Heart right ventricle (tissue), 16 donors: ENCODE data around the gene CCSER1. TPM values are rescaled to one million over a fixed set of nuclear protein-coding genes. Genes with fewer than 3 reads are reported as not detected.
"Not testable (repeated sequence)": the region's sequence is repeated elsewhere in the genome, so short reads cannot be mapped to it uniquely, and the experiment has no call there.

Experiments
- ATAC-seq, 8 donors: fragments of 200-7000 bp; cut with Tn5 transposase; one replicate each; pipeline ENCODE4 v1.9.1; 2020; ENCODE audit warnings: mild to moderate bottlenecking in 8 of 8, moderate library complexity in 8 of 8, moderate number of reproducible peaks in 1 of 8
- DNase-seq, 2 donors: peaks; one replicate each; pipeline ENCODE4 v3.0.0-alpha.2; 2020
- H3K27ac ChIP-seq, 10 donors: fragments of 200-600 bp; sonication (generic) in 2 of 10; one replicate each; pipeline versions ENCODE4 v1.5.0 to v1.8.0; 2020 to 2022; ENCODE audit warnings: mild to moderate bottlenecking in 3 of 10
- H3K27me3 ChIP-seq, 7 donors: fragments of 200-600 bp; one replicate each; pipeline ENCODE4 v1.8.0; 2021 to 2022; ENCODE audit warnings: mild to moderate bottlenecking in 2 of 7
- H3K36me3 ChIP-seq, 9 donors: fragments of 200-600 bp; sonication (generic) in 1 of 9; one replicate each; pipeline versions ENCODE4 v1.5.0 to v1.8.0; 2020 to 2022; ENCODE audit warnings: mild to moderate bottlenecking in 2 of 9
- H3K4me1 ChIP-seq, 9 donors: fragments of 200-600 bp; sonication (generic) in 1 of 9; one replicate each; pipeline versions ENCODE4 v1.5.0 to v1.8.0; 2020 to 2022; ENCODE audit warnings: mild to moderate bottlenecking in 4 of 9
- H3K4me3 ChIP-seq, 10 donors: fragments of 200-600 bp; sonication (generic) in 2 of 10; one replicate each; pipeline versions ENCODE4 v1.5.0 to v1.8.0; 2020 to 2022; ENCODE audit warnings: mild to moderate bottlenecking in 7 of 10, moderate library complexity in 2 of 10
- H3K9me3 ChIP-seq, 11 donors: fragments of 200-600 bp in 10 of 11; sonication (generic) in 2 of 11; one replicate each; pipeline versions ENCODE4 v1.5.0 to v1.8.0; 2013 to 2022; ENCODE audit warnings: mild to moderate bottlenecking in 2 of 11, control low read depth in 1 of 11, moderate library complexity in 1 of 11
- WGBS, 2 donors: extraction: QIAGEN DNeasy Blood & Tissue Kit; methylation state at CpG; one replicate each; pipeline ENCODE4 v1.1.7; 2013; ENCODE audit warnings: inconsistent platforms in 1 of 2; 5-methylcytosine and 5-hydroxymethylcytosine counted together
- intact Hi-C, 10 donors: fragments of 100-400 bp; cut with DNase I; formaldehyde crosslinking; loops; one replicate each; pipeline versions ENCODE4 v1.11.1 to v1.14.2; 2022
- polyA plus RNA-seq, 2 donors: library from polyadenylated mRNA; stranded (reverse); fragments of 200-250 nt; gene quantifications; one replicate each; pipeline ENCODE4 v1.2.3, GENCODE V29; 2013
- total RNA-seq, 10 donors: library from RNA; stranded (reverse); fragmentation: NEBNext Ultra II Directional in 3 of 10; extraction: Animal tissue kit (Norgen Biotek cat#: 25700) in 3 of 10; gene quantifications; one replicate each; pipeline versions ENCODE4 v1.2.1 to v1.2.4, GENCODE V29; 2021 to 2023
- TF ChIP-seq, protein P1 (sequence below), 9 donors: fragments of 200-600 bp; sonication (generic) in 2 of 9; IDR thresholded peaks; one replicate each; pipeline versions ENCODE4 v1.5.0 to v1.8.0; 2021 to 2022; ENCODE audit warnings: antibody characterized with exemption in 9 of 9, mild to moderate bottlenecking in 5 of 9, moderate library complexity in 1 of 9
- donor health status: Arrhythmogenic right ventricular cardiomyopathy.
- donor health status: ischemic (EF 13 %, LVEDD 7.1; RV severe dilation, severe dysfunction).
- donor health status: healthy with polysubstance abuse.
- donor health status: DM: no; HTN: yes; CAD: no.
- donor health status: DM: no; HTN: no; CAD: no.
- donor health status: ischemic (EF 25% LVEDD 6.9; RV normal size, moderate dysfunction).
- donor health status: ischemic (EF 25% LVEDD 5.7; RV mildly dilated, moderate dysfunction).
- donor health status: healthy.
- donor health status: DM: yes; HTN: yes; CAD: no.
- donor health status: Ischemic cardiomyopathy.
- donor health status: ischemic (EF 35%, LVEDD 5.7; RV mildly dilated, moderate dysfunction).
- donor health status: nonischemic (EF 11% LVEDD 7.7; RV severe dilation, severe dysfunction).
- donor health status: DM: yes; HTN: yes; CAD: no.
- donor health status: PGD.
- donor health status: ischemic (EF 29% LVEDD 5.4; RV normal size, mild dysfunction).
- donor health status: nonischemic (EF 23%, LVEDD 6.1; RV moderate dilation, normal function).

CCSER1 gene
- total and polyA plus RNA-seq, 12 donors: 1.5 to 16.4 (median 12.0) TPM

DNA sequence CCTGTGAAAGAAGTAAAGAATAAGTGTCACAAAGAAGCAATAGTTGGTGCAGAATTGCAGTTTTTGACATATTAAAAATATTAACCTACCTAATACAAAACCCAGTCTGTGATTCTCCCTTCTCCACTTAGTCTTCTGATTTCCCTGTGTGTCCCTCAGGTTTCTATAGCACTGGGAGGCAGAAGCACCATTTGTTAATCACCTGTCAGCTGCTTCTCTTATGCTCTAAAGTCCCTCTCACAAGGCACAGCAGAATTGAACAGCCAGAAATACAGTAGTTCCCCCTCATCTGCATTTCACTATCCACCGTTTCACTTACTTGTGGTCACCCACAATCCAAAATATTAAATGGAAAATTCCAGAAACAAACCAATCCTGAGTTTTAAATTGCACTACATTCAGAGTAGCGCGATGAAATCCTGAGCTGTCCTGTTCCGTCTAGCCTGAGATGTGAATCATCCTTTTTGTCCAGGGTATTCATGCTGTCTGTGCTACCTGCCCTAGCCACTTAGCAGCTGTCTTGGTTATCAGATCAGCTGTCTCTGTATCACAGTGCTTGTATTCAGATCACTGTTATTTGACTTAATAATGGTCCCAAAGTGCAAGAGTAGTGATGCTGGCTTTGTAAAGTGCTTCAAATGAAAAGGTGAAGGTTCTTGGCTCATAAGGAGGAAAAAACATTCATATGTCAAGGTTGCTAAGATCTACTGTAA is 1192.5 kb downstream of the CCSER1 start:
- WGBS, 2 donors: 76 to 92% methylated on average over 4 of the region's 4 CpGs
- Histone ChIP-seq H3K4me3 (no peak overlapping the region), H3K27ac (no peak overlapping the region), H3K9me3 (peaks cover 0 to 7% (median 0%) of the 10 kb centered on the region in 11 donors), H3K27me3 (no peaks in the 10 kb centered on the region), H3K4me1 (no peaks in the 10 kb centered on the region), H3K36me3 (no peaks in the 10 kb centered on the region)
- intact Hi-C loops: no loop called here
- TF ChIP-seq, protein P1, sequence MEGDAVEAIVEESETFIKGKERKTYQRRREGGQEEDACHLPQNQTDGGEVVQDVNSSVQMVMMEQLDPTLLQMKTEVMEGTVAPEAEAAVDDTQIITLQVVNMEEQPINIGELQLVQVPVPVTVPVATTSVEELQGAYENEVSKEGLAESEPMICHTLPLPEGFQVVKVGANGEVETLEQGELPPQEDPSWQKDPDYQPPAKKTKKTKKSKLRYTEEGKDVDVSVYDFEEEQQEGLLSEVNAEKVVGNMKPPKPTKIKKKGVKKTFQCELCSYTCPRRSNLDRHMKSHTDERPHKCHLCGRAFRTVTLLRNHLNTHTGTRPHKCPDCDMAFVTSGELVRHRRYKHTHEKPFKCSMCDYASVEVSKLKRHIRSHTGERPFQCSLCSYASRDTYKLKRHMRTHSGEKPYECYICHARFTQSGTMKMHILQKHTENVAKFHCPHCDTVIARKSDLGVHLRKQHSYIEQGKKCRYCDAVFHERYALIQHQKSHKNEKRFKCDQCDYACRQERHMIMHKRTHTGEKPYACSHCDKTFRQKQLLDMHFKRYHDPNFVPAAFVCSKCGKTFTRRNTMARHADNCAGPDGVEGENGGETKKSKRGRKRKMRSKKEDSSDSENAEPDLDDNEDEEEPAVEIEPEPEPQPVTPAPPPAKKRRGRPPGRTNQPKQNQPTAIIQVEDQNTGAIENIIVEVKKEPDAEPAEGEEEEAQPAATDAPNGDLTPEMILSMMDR (IDR thresholded peaks at IDR 0.05): no peak
- DNase-seq (no peak), ATAC-seq (no peak)

DNA sequence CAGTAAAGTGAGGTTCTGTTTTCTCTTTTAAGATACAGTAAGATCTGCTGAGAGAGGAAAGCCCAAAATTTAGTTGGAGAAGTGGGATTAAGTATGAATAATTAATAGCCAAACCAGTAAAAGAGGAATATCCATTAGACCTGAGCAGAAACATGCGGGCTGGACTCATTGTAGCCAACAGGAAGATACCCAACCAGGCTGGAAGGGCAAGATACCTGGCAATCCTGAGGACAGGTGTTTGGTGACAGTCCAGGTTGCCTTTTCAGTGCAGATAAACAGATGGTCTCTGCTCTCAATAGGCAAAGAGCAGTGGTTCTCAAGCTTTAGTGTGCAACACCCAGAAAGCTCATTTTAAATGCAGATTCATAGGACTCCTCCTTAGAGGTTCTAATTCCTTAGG is 1195.8 kb downstream of the CCSER1 start:
- DNase-seq (no peak), ATAC-seq (no peak)
- Histone ChIP-seq H3K27ac (no peak overlapping the region), H3K36me3 (no peaks in the 10 kb centered on the region), H3K4me3 (no peak overlapping the region), H3K9me3 (peaks cover 0 to 30% (median 7%) of the 10 kb centered on the region in 11 donors), H3K27me3 (no peaks in the 10 kb centered on the region), H3K4me1 (peaks cover 0 to 8% (median 0%) of the 10 kb centered on the region in 9 donors)
- intact Hi-C loops: no loop called here
- 86 to 97% methylated on average over 1 of the region's 1 CpG for WGBS, 2 donors
- TF ChIP-seq, protein P1 (IDR thresholded peaks at IDR 0.05): no peak

DNA sequence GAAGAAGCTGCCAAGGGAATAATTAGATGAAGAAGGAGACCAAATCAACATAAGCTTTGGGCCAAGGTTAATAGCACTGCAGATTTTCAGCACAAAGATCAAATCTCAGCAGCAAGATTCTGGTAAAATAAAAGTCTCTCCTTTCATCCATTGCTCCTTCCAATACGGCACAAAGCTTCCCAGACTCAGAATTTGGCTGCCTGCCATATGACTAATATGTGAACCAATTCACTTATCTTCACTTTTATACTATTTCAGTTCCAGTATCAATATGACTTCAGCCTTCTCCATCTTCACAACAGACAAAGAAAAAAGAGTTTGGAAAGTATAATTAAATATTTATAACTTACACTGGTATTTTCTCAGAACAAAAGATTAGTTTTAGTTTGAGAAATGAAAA is 1198.3 kb downstream of the CCSER1 start:
- H3K36me3 ChIP-seq: no peaks in the 10 kb centered on the region
- DNase-seq (no peak), ATAC-seq (peak in 1 of 8 donors; percentile 44)
- no peaks in the 10 kb centered on the region for H3K27me3 ChIP-seq
- peaks cover 0 to 8% (median 0%) of the 10 kb centered on the region in 9 donors for H3K4me1 ChIP-seq
- TF ChIP-seq, protein P1 (IDR thresholded peaks at IDR 0.05): no peak
- H3K27ac ChIP-seq: no peak overlapping the region
- intact Hi-C loops: no loop called here
- H3K4me3 ChIP-seq: no peak overlapping the region
- H3K9me3 ChIP-seq: peaks cover 0 to 34% (median 9%) of the 10 kb centered on the region in 11 donors
- 2 to 4% methylated on average over 1 of the region's 1 CpG for WGBS, 2 donors

GRCh38 chr4:91326167-91326566 is 1199.0 kb downstream of the CCSER1 start:
- intact Hi-C loops, H3K4me1 ChIP-seq, H3K27ac ChIP-seq, H3K4me3 ChIP-seq, H3K27me3 ChIP-seq, ATAC-seq, H3K36me3 ChIP-seq, DNase-seq: not testable (repeated sequence)
- peaks cover 0 to 34% (median 9%) of the 10 kb centered on the region in 11 donors for H3K9me3 ChIP-seq
- WGBS, 2 donors: 83% methylated on average over 2 of the region's 2 CpGs

DNA sequence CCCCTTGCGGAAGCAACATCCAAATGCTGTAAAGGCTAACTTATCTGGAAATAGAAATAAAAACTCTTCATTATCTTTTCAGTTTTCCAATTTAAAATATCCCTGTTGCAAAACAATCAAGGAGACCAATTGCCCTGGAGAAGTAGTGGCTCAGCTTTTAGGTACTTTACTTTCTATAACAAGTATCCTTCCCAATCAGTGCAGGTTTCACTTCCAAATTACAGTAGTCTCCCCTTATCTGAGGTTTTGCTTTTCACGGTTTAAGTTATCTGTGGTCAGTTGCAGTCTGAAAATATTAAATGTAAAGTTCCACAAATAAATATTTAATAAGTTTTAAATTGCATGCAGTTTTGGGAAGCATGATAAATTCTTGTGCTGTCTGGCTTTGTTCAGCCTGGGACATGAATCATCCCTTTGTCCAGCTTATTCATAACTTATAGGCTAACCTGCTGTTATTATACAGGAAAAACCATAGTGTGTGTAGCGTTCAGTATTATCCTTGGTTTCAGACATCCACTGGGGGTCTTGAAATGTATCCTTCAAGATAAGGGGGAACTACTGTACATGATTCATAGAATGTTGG is 1203.5 kb downstream of the CCSER1 start:
- no peak overlapping the region for H3K4me3 ChIP-seq
- no peaks in the 10 kb centered on the region for H3K4me1 ChIP-seq
- no peaks in the 10 kb centered on the region for H3K27me3 ChIP-seq
- TF ChIP-seq, protein P1 (IDR thresholded peaks at IDR 0.05): no peak
- ATAC-seq (no peak), DNase-seq (no peak)
- H3K9me3 ChIP-seq: peaks cover 0 to 27% (median 9%) of the 10 kb centered on the region in 11 donors
- H3K36me3 ChIP-seq: no peaks in the 10 kb centered on the region
- intact Hi-C loops: no loop called here
- 55 to 66% methylated on average over 3 of the region's 3 CpGs for WGBS, 2 donors
- H3K27ac ChIP-seq: no peak overlapping the region
